Left kidney (tissue), 2 donors: ENCODE results near the gene BCAR3. TPM values are rescaled to one million over a fixed set of nuclear protein-coding genes. Genes with fewer than 3 reads are reported as not detected.
"Not testable (repeated sequence)": the region's sequence is repeated elsewhere in the genome, so short reads cannot be mapped to it uniquely, and the experiment has no call there.

Source experiments
- DNase-seq: peaks from one replicate; pipeline ENCODE4 v3.0.0-alpha.2; 2013
- polyA plus RNA-seq: library from polyadenylated mRNA; unstranded; fragments of 120-200 nt; gene quantifications from one replicate; pipeline ENCODE4 v1.2.1, GENCODE V29; 2013; ENCODE audit not compliant: insufficient read length

BCAR3 gene
- polyA plus RNA-seq, 1 donor, result 26.6 TPM

DNA sequence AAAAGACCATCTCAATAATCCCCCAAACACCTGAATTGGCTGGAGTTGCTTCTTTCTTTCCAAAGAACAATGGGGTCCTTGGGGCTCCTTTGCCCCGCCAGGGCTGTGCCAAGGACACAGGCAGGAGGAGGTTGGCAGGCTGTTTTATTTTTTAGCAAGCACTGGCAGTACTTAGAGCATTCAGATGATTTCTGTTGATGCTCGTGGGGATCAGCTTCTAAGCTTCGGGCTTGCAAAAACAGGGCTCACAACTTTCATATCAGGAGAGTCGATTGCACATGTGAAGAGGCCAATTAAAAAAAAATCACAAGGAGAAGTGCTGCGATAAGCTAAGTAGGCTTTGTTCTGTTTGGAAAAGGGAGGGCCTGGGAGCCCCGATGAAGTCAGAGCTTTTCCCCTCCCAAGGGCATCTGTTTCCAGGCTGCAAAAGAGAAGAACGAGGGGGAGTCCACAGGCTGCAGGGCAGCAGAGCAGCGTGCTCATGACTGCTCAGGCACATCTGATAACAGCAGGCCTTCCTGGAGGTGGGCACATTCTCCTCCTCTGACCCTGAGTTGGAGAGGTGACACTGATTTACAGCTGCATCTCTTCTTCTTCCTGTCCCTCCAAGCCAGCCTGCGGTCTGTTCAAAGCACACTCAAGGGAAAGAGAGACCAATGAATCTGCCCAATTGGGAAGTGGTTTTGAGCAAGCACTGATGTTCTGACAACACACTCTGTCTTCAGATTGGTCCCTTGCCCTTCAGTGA lies 27.3 kb upstream of the BCAR3 start:
- peak; percentile 75 for DNase-seq

DNA sequence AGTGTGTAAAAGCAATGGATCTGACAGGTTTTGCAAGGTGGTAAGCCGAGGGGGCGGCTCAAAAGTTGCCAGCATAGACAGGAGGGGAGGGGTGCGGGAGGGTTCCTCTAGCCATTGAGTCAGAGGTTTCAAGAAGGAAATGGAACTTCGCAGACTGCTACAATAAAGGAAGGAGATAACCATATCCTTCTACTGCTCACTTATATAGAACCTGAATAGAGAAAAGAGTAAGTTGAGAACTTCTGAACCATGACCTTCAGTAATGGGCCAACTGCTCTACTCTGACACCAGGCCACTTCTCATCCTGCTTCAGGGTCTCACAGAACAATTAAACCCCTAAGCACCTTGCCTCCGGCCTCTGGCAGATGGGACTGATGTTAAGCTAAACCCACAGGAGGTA lies 26.3 kb upstream of the BCAR3 start:
- DNase-seq, result no peak

DNA sequence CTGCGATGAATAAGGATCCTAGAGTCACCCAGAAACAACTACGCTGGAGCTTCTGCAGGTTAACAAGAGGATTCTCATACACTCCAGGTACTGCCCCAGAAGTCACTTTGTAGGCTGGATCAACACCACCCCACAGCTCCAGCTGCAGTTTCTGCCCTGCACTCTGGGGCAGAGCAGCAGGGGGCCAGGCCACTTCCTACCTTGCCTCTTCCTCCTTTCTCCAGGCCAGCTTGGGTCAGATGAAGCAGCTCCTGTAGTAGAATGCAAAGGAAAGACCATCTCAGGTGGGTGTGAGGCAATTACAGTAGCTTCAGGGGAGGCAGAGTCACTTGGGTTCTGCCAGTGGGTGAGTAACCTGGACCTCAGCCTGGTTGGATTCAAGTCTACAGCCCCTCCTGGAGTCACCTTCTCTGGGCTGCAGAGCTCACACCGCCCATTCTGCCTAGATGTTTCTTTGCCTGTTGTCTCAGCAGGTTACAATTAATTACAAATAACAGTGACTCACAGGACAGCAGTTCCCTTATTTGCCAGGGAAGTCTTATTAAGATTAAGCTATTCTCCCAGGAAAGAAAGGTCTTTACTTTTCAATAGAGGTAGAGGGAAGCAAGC lies 24.4 kb upstream of the BCAR3 start:
- no peak for DNase-seq

DNA sequence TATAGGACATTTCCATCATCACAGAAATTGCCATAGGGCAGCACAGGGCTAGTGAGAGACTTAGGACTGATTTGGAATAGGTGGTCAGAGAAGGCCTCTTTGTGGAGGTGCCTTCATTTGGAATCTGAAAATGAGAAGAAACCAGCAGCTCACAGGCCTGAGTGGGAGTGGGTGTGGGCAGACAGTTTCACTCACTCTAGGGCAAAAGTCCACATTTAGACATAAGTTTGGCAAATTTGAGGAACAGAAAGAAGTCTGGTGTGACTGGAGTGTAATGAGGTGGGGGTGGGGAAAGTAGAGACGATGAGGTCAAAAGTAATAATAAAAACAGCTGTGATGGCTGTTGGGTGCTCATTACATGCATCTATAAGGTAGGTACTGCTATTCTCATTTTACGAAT lies 22.4 kb upstream of the BCAR3 start:
- no peak for DNase-seq

DNA sequence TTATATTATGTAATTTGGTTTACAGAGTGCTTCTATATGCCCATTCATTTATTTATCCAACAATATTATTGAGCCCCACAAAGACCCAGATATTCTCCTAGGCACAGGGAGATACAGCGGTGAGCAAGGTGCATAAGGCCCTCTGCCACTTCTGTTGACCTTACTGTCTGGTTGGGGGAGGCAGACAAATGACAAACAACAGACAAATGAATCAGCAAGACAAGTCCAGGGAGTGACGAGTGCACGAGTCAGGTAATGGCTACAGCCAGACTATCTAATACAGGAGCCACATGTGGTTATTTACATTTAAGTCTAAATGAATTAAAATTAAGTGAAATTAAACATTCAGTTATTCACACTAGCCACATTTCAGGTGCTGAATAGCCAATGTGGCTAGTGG lies 22.0 kb upstream of the BCAR3 start:
- no peak for DNase-seq

DNA sequence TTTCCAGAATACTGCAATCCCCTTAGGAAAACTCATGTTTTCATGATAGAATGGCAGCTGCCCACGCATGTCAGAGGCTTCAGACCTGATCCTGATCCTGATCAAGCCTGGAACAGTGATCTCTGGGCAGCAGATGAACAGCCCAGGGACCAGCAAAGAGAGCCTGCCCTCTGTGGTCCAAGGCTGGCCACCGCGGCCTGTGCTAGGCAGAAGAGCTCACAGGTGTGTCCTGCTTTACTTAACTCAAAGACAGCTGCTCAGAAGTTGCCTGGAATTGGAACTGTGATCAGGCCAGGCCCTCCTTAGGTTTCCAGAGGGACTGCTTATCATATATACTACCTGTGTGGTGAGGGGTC lies 21.2 kb upstream of the BCAR3 start:
- no peak for DNase-seq

DNA sequence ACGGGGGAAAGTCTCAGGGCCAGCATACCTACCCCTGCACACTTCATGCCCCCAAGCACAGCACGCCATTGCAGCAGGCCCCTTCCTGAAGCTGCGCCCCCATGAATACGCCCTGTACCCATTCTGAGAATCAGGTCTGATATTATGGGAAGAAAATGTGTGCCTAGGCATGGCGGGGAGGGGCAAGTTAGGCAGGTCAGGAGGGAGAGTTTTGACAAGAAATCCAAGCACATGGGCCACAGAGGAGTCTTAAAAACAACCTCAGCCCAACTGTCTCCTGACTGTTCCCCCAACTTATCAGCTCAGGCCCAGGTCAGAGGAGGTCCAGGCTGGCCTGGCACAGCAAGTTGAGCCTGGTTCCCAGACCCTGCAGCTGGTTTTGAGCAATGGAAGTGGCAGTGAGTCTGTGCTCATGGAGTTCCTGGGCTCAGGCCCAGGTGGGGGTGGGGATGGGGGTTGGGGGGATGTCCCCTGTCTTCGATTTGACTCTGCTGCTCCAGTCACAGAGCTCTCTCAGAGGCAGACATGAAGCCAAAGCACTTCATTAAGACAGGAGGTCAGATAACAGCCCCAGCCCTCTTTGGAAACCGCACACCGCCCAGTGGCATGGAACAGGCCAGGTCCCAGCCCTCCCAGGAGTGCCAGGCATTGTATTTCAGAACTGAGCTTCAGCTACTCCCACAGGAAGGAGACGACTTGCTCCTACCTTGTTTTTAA lies 20.6 kb upstream of the BCAR3 start:
- DNase-seq, result peak; percentile 71

DNA sequence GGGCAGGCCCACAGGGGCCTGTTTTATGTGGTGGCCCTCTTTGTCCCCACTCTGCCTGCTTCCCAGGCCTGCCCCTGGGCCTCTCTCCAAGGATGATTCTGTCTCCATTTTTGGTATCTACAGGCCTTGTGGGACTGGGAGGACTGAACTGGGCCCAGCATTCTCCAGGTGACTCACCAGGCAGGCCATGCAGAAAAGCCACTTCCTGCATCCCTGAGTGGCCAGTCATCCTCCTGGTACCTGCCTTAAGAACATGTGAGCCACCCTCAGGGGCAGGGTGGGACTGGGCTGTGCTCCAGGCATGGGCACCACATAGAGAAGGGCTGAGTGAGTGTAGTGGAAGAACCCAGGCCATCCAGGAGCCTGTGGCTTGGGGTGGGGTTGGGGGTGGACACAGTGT lies 20.0 kb upstream of the BCAR3 start:
- no peak for DNase-seq

DNA sequence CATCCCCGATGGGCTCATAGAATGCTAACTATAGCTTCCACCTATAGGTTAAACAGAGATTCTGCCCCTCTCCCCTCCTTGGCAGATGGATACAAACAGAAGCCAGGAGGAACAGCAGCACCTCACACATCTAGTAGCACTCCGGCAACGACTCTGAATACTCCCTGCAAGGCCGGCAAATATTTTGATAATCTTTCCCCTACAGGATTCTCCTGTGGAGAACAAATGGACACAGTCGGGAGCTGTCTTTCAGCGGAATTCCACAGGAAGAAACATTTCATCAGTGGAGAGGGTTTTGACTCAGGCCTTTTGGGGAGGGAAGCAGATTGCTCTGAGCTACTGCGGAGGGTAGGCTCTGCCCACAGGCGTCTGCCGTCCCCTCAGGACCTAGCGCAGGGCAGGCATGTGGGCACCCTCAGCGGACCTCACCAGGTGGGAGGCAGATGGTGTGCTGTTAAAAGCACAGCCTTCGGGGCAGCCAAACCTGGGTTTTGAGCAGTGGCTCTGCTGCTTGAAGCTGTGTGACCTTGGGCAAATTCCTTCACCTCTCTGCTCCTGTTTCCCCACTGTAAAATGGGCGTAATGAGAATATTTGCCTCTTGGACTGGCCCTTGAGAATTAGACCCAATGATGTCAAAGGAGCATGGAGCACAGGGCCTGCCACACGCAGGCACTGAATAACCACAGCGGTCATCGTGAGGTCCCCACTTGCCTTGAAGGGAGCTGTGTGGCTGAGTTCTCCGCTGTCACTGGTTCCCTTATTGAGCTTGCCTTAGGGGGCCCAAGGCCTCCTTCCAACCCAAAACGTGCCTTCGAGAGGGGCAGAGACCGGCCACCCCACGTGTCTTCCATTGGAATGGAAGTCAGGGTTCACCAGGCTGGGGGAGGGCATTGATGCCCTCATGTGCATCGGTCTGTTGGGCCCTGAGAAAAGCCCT lies 19.2 kb upstream of the BCAR3 start:
- no peak for DNase-seq

DNA sequence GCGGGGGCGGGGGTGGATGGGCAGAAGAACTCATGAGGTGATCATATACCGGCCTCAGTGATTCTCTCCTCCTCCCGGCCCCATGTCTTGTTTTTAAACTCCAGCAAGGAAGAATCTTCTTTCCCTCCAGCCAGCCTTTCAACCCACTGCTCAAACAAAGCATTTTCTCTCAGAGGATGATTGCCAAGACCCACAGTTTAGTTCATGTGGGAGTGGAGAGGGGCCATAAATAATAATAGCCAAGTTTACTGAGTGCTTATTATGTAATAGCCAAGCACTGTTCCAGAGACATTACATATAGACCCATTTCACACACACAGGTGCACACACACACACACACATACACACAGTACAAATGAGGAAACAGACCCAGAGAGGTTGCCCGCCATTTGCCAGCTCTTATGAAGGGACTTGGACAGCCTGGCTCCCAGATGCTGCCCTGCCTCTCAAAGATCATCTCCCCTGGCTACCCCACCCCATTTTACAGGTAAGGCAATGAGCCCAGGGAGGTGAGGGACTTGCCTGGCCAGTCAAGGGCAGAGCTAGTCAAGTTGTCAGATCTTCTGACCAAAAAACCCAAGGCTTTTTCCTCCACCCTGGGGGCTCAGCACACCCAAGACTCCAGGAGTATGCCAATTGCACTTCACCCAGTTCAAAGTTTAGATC lies 18.0 kb upstream of the BCAR3 start:
- DNase-seq, result no peak

DNA sequence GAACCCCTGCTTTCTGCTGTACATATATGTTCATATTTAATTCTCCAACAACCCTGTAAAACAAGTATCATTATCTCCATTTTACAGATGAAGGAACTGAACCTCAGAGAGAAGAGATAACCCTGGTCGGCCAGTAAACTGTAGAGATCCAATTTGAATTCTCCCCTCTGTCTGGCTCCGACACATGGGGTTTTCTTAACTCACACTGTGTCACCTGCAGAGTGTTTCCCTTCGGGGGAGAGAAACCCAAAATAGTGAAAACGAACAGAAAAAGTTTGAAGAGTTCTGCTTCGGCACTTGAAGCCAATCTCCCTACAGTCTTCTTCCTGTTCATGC lies 17.4 kb upstream of the BCAR3 start:
- DNase-seq, result no peak

DNA sequence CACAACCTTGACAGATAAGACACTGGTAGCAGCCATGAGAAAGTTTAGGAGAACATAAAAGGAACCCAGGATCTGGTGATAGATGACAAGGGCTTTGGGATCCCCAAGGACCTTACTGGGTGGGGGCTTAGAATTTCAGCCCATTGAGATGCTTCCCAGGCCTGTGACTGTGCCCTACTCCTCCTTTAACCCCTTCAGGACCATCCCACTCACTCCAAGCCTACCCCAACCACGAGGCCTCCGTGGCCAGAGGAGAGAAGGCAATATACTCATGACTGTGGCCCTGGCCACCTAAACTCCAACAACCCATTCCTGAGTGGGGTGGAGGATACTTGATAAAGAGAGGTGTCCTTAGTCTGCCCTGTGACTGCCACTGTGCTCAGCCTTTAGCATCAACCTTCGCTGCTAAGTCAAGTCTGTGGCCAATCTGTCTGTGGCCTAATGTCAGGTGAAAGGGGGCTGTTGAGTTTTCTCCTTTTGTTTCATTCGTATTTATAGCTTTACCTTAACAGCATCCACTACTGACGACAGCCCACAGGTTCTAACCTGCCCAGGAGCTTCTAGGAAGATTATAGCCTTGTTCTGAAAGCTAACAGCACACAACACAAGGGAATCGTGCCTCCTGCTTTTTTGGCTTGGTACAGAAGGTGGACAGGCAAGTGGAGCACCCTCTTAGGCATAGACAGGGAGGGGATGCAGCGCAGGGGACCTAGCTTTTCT lies 16.9 kb upstream of the BCAR3 start:
- no peak for DNase-seq

DNA sequence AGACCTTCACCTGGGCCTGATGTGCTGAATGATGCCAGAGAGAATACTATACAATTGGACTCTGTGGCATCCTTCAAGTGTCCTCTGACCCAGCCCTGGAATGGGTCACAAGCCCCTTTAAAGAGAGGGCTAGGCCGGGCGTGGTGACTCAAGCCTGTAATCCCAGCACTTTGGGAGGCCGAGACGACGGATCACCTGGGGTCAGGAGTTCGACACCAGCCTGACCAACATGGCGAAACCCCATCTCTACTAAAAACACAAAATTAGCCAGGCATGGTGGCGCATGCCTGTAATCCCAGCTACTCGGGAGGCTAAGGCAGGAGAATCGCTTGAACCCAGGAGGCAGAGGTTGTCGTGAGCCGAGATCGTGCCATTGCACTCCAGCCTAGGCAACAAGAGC lies 15.9 kb upstream of the BCAR3 start:
- not testable (repeated sequence) for DNase-seq

DNA sequence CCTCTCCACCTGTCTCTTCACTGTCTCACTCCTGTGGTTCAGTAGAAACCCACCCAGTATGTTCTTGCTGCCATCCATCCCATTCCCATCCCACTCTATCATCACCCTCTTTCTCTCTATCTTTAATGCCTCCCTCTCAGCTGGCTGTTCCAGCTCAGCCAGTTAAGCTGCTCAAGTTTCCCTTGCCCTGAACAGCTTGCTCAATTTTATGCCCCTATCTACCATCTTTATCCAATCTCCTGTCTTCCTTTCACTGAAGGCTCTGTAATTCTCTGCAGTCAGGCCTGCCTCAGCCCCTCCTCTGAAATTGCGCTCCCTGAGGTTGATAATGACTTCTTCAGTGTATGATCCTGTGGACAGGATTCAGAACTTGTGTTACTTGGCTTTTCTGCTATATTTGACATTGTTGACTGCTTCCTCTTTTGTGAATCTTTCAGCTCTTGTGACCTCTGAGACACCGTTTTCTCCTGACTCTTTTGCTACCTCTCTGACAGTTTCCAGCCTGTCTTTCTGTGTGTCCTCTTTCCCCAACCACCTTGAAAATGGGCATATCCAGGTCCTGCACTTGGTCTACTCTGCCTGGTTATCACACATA lies 13.9 kb upstream of the BCAR3 start:
- no peak for DNase-seq

DNA sequence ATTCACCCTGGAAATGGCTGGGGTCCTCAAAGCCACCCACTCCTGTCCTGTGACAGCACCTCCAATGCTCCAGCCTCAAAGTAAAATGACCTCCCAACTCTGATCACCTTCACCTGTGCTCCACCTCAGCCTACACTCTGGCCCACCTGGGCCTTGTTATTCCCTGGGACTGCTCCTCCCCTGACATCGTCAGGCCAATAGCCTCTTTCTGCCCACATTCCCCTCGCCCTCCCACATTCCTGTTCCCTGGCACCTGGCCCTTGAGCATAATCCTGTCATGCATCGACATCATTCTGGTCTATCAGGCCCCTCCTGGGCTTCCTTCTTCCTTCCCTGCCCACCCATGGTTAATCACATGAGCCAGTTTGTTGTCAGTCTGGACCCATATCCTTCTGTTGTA lies 13.2 kb upstream of the BCAR3 start:
- no peak for DNase-seq

DNA sequence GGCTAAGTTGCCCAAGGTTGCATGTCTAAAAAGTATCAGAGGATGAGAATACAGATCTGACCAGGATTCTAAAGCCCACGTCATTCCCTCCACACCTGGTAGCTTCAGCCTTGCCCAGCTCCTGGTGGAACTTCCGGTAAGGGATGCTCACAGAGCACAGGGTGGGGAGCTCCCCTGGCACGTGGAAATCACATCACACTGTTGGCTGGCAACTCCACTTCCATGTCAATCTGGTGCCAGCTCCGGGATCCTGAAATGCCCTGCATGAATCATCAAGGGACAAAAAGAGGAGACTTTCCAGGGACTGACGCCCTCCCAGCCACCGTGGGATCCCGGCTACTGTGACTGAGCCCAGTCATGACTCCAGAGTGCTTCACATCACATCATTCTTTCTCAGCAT lies 12.4 kb upstream of the BCAR3 start:
- no peak for DNase-seq

DNA sequence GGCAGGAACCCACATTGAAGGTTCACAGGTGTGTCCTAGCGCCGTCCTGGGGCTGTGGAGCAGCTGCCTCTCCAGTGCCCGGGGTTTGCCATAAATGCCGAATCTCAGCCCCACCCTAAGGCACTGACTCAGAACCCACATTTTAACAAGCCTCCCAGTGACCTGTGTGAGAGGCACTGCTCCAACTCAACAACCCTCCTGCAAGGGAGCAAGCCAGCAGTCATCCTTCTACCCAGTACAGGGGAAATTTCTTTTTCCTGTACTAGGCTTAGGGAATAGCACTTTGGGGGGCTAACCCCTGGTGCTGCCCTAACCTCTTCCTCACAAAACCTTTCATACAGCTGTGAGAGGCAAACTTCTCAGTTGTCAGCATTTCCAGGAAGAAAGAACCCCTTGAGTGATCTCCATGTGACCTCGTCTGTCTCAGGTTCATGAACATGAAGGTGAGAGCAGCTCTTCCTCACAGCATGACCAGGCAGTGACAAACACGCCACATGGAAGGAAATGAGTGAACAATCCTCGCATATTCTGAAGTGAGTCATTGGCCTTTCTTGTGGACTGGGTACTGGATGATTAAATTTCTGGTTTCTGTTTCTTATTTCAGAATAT lies 11.4 kb upstream of the BCAR3 start:
- no peak for DNase-seq

DNA sequence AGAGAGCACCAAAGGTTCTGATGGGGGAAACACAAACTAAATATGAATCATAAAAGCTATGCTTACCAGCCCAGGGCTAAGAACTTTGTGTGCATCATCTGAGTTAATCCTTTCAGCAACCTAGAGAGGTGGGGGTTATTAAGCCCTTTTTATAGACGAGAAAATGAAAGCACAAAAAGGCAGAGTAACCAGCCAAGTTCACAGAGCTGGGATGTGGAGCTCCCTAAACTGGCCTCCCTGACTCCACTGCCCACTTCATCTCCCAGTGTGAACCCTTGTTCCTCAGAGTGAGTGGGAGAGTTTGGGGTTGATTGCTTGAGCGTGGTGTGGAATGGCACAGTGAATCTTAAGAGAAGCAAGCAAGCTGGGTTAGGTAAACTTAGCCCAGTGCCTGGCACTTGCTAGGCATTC lies 10.8 kb upstream of the BCAR3 start:
- DNase-seq, result no peak

DNA sequence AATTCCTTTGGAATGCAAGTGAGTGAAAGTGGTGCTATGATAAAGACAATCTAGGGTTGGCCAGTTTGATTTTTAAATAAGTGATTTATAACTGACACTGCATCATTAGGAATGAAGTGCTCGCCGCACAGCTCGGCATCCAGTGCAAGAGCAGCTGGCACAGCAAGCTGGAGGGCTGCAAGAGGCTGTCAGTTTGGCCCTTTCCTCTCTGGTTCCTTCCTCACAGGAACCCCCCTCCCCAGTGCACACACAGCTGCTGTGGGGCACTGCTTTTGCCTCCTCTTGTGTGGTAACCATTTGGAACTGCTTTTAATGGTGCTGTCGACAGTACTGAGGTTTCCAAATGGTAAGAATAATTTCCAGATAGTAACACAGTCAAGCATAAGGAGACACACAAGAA lies 10.4 kb upstream of the BCAR3 start:
- no peak for DNase-seq
